C4-2B (cell line): ENCODE results near the gene FOXP1.

ENCODE experiments used
- CTCF ChIP-seq: fragments of 450-650 bp; conservative IDR thresholded peaks from 2 replicates; pipeline ENCODE4 v1.5.1; 2017; ENCODE audit warnings: mild to moderate bottlenecking
- ZFX ChIP-seq: fragments of 450-650 bp; IDR thresholded peaks from 2 replicates; pipeline ENCODE4 v1.6.1; 2017

DNA sequence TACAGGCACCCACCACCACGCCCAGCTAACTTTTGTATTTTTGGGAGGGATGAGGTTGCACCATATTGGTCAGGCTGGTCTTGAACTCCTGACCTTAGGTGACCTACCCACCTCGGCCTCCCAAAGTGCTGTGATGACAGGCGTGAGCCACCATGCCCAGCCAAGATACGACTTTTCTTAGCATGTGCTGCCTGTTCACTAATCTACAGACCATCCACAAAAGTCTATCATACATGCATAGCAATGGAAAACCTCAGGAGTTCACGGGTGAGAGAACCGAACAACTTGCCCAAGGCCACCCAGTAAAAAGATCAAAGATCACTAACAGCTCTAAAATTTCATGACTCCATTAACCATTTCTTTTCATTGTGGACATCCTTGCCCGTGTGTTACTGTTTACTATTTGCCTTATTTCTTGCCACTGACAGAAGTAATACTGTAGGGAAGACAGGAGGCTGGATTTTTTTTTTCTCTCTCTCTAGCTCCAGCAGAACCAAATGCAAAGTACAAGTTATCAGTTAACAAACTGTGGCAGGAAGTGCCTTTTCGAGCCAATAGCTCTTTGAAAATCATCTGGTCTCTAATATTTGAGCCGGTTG lies 92.3 kb downstream of the FOXP1 start:
- TF ChIP-seq CTCF (no peak), ZFX (no peak)
